Effector CD4-positive, alpha-beta T cell (primary cell): ENCODE measurements around the gene SULT1A1.
"Not testable (repeated sequence)": the region's sequence is repeated elsewhere in the genome, so short reads cannot be mapped to it uniquely, and the experiment has no call there.

Experiments used
- DNase-seq: peaks from one replicate; pipeline ENCODE4 v3.0.0-alpha.2; 2020

Gene SULT1A1

GRCh38 chr16:28589930-28590329 is 19.9 kb downstream of the SULT1A1 start:
- DNase-seq: no peak

- no peak for DNase-seq
These were observed 20.8 kb downstream of the SULT1A1 start for GRCh38 chr16:28589069-28589468.

- no peak for DNase-seq
These were observed 22.5 kb downstream of the SULT1A1 start for GRCh38 chr16:28587386-28587785.

GRCh38 chr16:28586466-28586865 is 23.4 kb downstream of the SULT1A1 start:
- no peak for DNase-seq

- DNase-seq: no peak
These were observed 24.2 kb downstream of the SULT1A1 start for GRCh38 chr16:28585674-28586073.

GRCh38 chr16:28580726-28581315 is 29.0 kb downstream of the SULT1A1 start:
- DNase-seq: no peak

GRCh38 chr16:28575446-28576109 is 34.3 kb downstream of the SULT1A1 start:
- DNase-seq: no peak

GRCh38 chr16:28574925-28575324 is 34.9 kb downstream of the SULT1A1 start:
- DNase-seq: no peak

GRCh38 chr16:28573738-28574718 is 35.8 kb downstream of the SULT1A1 start:
- no peak for DNase-seq

GRCh38 chr16:28572696-28573510 is 36.9 kb downstream of the SULT1A1 start:
- DNase-seq: no peak

- DNase-seq: no peak
These were observed 39.7 kb downstream of the SULT1A1 start for GRCh38 chr16:28569968-28570752.

- DNase-seq: no peak
These were observed 40.8 kb downstream of the SULT1A1 start for GRCh38 chr16:28569021-28569420.

GRCh38 chr16:28567292-28567691 is 42.6 kb downstream of the SULT1A1 start:
- no peak for DNase-seq

GRCh38 chr16:28566233-28566925 is 43.5 kb downstream of the SULT1A1 start:
- DNase-seq: not testable (repeated sequence)

- no peak for DNase-seq
These were observed 46.6 kb downstream of the SULT1A1 start for GRCh38 chr16:28563218-28563617.

- DNase-seq: no peak
These were observed 47.6 kb downstream of the SULT1A1 start for GRCh38 chr16:28562199-28562598.

- no peak for DNase-seq
These were observed 48.2 kb downstream of the SULT1A1 start for GRCh38 chr16:28561557-28562187.

GRCh38 chr16:28558456-28558855 is 51.4 kb downstream of the SULT1A1 start:
- DNase-seq: no peak

- DNase-seq: no peak
These were observed 52.9 kb downstream of the SULT1A1 start for GRCh38 chr16:28556914-28557320.

GRCh38 chr16:28555561-28555960 is 54.3 kb downstream of the SULT1A1 start:
- no peak for DNase-seq
